Suprapubic skin (tissue), 4 donors: ENCODE results near the gene ASF1B.

Experiments used
- CTCF ChIP-seq, 2 donors: fragments of 200-600 bp in 1 of 2; fragments of 450-650 bp in 1 of 2; sonication (generic) in 1 of 2; IDR thresholded peaks; one replicate each; pipeline ENCODE4 v1.5.1; 2016 to 2019; ENCODE audit warnings: antibody characterized with exemption in 2 of 2, mild to moderate bottlenecking in 1 of 2, moderate library complexity in 1 of 2
- EP300 ChIP-seq: sonication (generic); formaldehyde crosslinking; IDR thresholded peaks from one replicate; pipeline ENCODE4 v1.6.1; 2017; ENCODE audit warnings: antibody characterized with exemption
- POLR2A ChIP-seq, 2 donors: fragments of 450-650 bp; IDR thresholded peaks; one replicate each; pipeline ENCODE4 v1.6.1; 2017; ENCODE audit warnings: antibody characterized with exemption in 2 of 2, mild to moderate bottlenecking in 2 of 2, moderate library complexity in 2 of 2
- POLR2AphosphoS5 ChIP-seq, 3 donors: sonication (generic); formaldehyde crosslinking; IDR thresholded peaks; one replicate each; pipeline ENCODE4 v1.6.1; 2017; ENCODE audit warnings: antibody characterized with exemption in 3 of 3

DNA sequence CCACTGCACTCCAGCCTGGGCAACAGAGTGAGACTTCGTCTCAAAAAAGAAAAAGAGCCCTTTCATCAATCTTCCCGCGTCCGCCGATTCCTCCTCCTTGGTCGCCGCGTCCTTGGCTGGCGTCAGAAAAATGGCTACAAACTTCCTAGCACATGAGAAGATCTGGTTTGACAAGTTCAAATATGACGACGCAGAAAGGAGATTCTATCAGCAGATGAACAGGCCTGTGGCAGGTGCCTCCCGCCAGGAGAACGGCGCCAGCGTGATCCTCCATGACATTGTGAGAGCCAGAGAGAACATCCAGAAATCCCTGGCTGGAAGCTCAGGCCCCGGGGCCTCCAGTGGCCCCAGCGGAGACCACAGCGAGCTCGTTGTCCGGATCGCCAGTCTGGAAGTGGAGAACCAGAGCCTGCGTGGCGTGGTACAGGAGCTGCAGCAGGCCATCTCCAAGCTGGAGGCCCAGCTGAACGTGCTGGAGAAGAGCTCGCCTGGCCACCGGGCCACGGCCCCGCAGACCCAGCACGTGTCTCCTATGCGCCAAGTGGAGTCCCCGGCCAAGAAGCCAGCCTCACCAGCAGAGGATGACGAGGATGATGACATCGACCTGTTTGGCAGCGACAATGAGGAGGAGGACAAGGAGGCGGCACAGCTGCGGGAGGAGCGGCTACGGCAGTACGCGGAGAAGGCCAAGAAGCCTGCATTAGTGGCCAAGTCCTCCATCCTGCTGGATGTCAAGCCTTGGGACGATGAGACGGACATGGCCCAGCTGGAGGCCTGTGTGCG, 65.9 kb downstream of the ASF1B start:
- no peak for TF ChIP-seq CTCF (IDR thresholded peaks at IDR 0.05)
- no peak for TF ChIP-seq POLR2AphosphoS5 (IDR thresholded peaks at IDR 0.05)
- no peak for TF ChIP-seq POLR2A (IDR thresholded peaks at IDR 0.05)
- TF ChIP-seq EP300, result no peak
